B cell (primary cell): ENCODE data around the gene MAMDC4. TPM values are rescaled to one million over a fixed set of nuclear protein-coding genes. Genes with fewer than 3 reads are reported as not detected.
A peak's percentile ranks its signal among the peaks of the same experiment; 100 is the strongest.

Source experiments
- ATAC-seq: fragments of 200-7000 bp; cut with Tn5 transposase; one replicate; pipeline ENCODE4 v1.10.0; 2021; ENCODE audit warnings: low read depth, mild to moderate bottlenecking, moderate number of reproducible peaks, moderate library complexity
- CTCF ChIA-PET: fragments of 350-600 bp; sonication (Branson Sonifier 250); formaldehyde crosslinking; loops from one replicate; lab custom pipeline; 2021; ENCODE audit warnings: antibody characterized with exemption, inconsistent platforms; lab: Charles Lee
- POLR2A ChIA-PET: fragments of 350-600 bp; sonication (Branson Sonifier 250); formaldehyde crosslinking; loops from one replicate; lab custom pipeline; 2021; ENCODE audit warnings: antibody characterized with exemption; lab: Charles Lee
- DNase-seq: peaks from one replicate; pipeline ENCODE4 v3.0.0; 2013
- H2AFZ ChIP-seq: 2 replicates; pipeline ENCODE4 v1.6.1; 2012; ENCODE audit warnings: mild to moderate bottlenecking, low read depth, low read length; ENCODE audit not compliant: insufficient read depth, poor library complexity, severe bottlenecking
- H3K27ac ChIP-seq, 2 donors: 1 replicate in 1 of 2; 2 replicates in 1 of 2; pipeline ENCODE4 v1.5.1; 2012 to 2013; ENCODE audit warnings: low read length in 2 of 2, mild to moderate bottlenecking in 2 of 2, moderate library complexity in 1 of 2
- H3K27me3 ChIP-seq, 4 experiments: fragments of 200-600 bp in 1 of 4; sonication (generic) in 1 of 4; replicated peaks in 1 of 4; 1 replicate in 2 of 4; 2 replicates in 2 of 4; pipeline versions ENCODE4 v1.6.1 to v1.7.0; 2013 to 2016; ENCODE audit warnings: low read length in 3 of 4, mild to moderate bottlenecking in 2 of 4, mixed read lengths in 1 of 4, moderate library complexity in 1 of 4; ENCODE audit not compliant: insufficient read depth in 4 of 4, control insufficient read depth in 3 of 4; ENCODE audit errors: control extremely low read depth in 1 of 4
- H3K36me3 ChIP-seq, 2 experiments: replicated peaks in 1 of 2; 1 replicate in 1 of 2; 2 replicates in 1 of 2; pipeline versions ENCODE4 v1.6.1 to v1.7.1; 2013; ENCODE audit warnings: low read length in 1 of 2; ENCODE audit not compliant: insufficient read depth in 2 of 2, control insufficient read depth in 1 of 2; ENCODE audit errors: control extremely low read depth in 1 of 2, extremely low read depth in 1 of 2
- H3K4me1 ChIP-seq, 2 donors: fragments of 200-600 bp in 1 of 2; sonication (generic) in 1 of 2; 1 replicate in 1 of 2; 2 replicates in 1 of 2; pipeline versions ENCODE4 v1.5.1 to v1.6.1; 2013 to 2017; ENCODE audit warnings: low read length in 2 of 2; ENCODE audit not compliant: control insufficient read depth in 2 of 2, insufficient read depth in 2 of 2
- H3K4me2 ChIP-seq: replicated peaks from 2 replicates; pipeline ENCODE3; 2012; ENCODE audit warnings: mild to moderate bottlenecking, low read depth, low read length; ENCODE audit not compliant: poor library complexity, severe bottlenecking
- H3K4me3 ChIP-seq, 5 experiments: fragments of 200-600 bp in 1 of 5; sonication (generic) in 1 of 5; 1 replicate in 3 of 5; 2 replicates in 2 of 5; pipeline versions ENCODE4 v1.5.1 to v1.7.0; 2011 to 2016; ENCODE audit warnings: low read length in 4 of 5, mild to moderate bottlenecking in 4 of 5, low read depth in 2 of 5, control low read depth in 1 of 5, moderate library complexity in 1 of 5; ENCODE audit not compliant: insufficient read depth in 1 of 5; ENCODE audit errors: control extremely low read depth in 1 of 5, extremely low read depth in 1 of 5
- H3K79me2 ChIP-seq: fragments of 200-600 bp; sonication (generic); one replicate; pipeline ENCODE4 v1.6.0; 2016; ENCODE audit warnings: low read length; ENCODE audit not compliant: control insufficient read depth, insufficient read depth
- H3K9ac ChIP-seq: fragments of 200-600 bp; sonication (generic); 2 replicates; pipeline ENCODE4 v1.6.1; 2017; ENCODE audit warnings: mild to moderate bottlenecking, low read length, moderate library complexity
- H3K9me3 ChIP-seq, 3 donors: one replicate each; pipeline versions ENCODE4 v1.6.1 to v1.7.1; 2013; ENCODE audit warnings: low read length in 2 of 3; ENCODE audit not compliant: control insufficient read depth in 2 of 3, insufficient read depth in 1 of 3; ENCODE audit errors: control extremely low read depth in 1 of 3
- H4K20me1 ChIP-seq: 2 replicates; pipeline ENCODE4 v1.6.0; 2012; ENCODE audit warnings: mild to moderate bottlenecking, low read length; ENCODE audit not compliant: insufficient read depth, control insufficient read depth, poor library complexity, severe bottlenecking
- H3K27ac Mint-ChIP-seq: one replicate; pipeline ENCODE4 v1.8.0; 2021; ENCODE audit warnings: mixed read lengths
- H3K27me3 Mint-ChIP-seq: one replicate; pipeline ENCODE4 v1.8.0; 2021; ENCODE audit warnings: mixed read lengths
- H3K4me1 Mint-ChIP-seq: one replicate; pipeline ENCODE4 v1.8.0; 2021; ENCODE audit warnings: mixed read lengths
- H3K4me3 Mint-ChIP-seq: one replicate; pipeline ENCODE4 v1.8.0; 2021; ENCODE audit warnings: mixed read lengths
- H3K9me3 Mint-ChIP-seq: one replicate; pipeline ENCODE4 v1.8.0; 2022; ENCODE audit warnings: mixed read lengths; ENCODE audit not compliant: insufficient read depth
- EZH2 ChIP-seq: IDR thresholded peaks from 2 replicates; pipeline ENCODE4 v1.6.1; 2012; ENCODE audit warnings: borderline replicate concordance, low read depth, mild to moderate bottlenecking, moderate library complexity, low read length; ENCODE audit not compliant: insufficient read depth, poor library complexity, severe bottlenecking
- WGBS: methylation state at CpG from one replicate; pipeline ENCODE4 v1.1.5; 2013; ENCODE audit warnings: missing lambda C conversion rate; ENCODE audit not compliant: insufficient coverage; 5-methylcytosine and 5-hydroxymethylcytosine counted together
- intact Hi-C: fragments of 100-400 bp; cut with micrococcal nuclease; formaldehyde crosslinking; loops from one replicate; pipeline ENCODE4 v1.10.0; 2022
- polyA plus RNA-seq: library from polyadenylated mRNA; depleted of rRNA; stranded (reverse); fragments of >200 nt; gene quantifications from 2 replicates; pipeline ENCODE4 v1.2.3, GENCODE V29; 2012
- total RNA-seq, 2 donors: library from RNA; stranded (reverse); fragments of 120-200 nt in 1 of 2; gene quantifications; 1 replicate in 1 of 2; 2 replicates in 1 of 2; pipeline versions ENCODE4 v1.2.3 to v1.2.4, GENCODE V29; 2013 to 2022
- TF ChIP-seq, protein P1 (sequence below): fragments of 200-600 bp; IDR thresholded peaks from one replicate; pipeline ENCODE4 v1.8.0; 2022; ENCODE audit warnings: antibody characterized with exemption, mild to moderate bottlenecking

The MAMDC4 gene
- total and polyA plus RNA-seq, 2 donors (not counting 1 experiment from before 2014, with no cell fraction given) = 5.4 to 6.8 TPM

DNA sequence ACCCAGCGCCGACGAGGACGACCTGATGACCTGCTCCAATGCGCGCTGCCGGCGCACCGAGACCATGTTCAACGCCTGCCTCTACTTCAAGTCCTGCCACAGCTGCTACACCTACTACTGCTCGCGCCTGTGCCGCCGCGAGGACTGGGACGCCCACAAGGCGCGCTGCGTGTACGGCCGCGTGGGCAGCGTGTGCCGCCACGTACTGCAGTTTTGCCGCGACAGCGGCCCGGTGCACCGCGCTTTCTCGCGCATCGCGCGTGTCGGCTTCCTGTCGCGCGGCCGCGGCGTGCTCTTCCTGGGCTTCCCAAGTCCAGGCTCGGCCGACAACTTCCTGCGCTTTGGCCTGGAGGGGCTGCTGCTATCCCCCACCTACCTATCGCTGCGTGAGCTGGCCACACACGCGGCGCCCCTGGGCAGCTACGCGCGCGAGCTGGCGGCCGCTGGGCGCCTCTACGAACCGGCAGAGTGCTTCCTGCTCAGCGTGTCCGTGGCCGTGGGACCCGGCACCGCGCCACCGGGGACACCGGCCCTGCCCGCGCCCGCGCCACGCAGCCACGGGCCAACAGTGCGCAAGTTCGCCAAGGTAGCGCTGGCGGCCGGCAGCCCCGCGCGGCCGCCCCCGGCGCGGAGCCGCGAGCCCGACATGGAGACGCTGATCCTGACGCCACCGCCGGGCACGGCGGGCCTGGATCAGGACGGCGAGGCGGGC, 5.6 kb upstream of the MAMDC4 start:
- H3K27me3 Mint-ChIP-seq = peaks cover 7% of the 10 kb centered on the region
- H3K4me1 Mint-ChIP-seq = peaks cover 31% of the 10 kb centered on the region
- Histone ChIP-seq H4K20me1 (peaks cover 36% of the 10 kb centered on the region), H3K4me1 (peaks cover 49 to 57% of the 10 kb centered on the region in 2 donors), H3K36me3 (peaks cover 0 to 4% of the 10 kb centered on the region in 2 experiments), H3K79me2 (peaks cover 2% of the 10 kb centered on the region), H3K9ac (no peak overlapping the region), H3K9me3 (peaks cover 0 to 25% (median 0%) of the 10 kb centered on the region in 3 donors), H3K4me3 (peak overlapping the region in 1 of 5 experiments; percentile 14), H3K27ac (no peak overlapping the region), H3K27me3 (peaks cover 0 to 39% (median 12%) of the 10 kb centered on the region in 4 experiments), H2AFZ (no peak overlapping the region), H3K4me2 (peak overlapping the region; percentile 99)
- ChIA-PET CTCF (interaction anchor here (1.0 kb wide), 1 partner anchor 97 kb away, joined by 3 read pairs; the partner anchor contains the start of gene FBXW5), POLR2A (no interaction called here)
- H3K9me3 Mint-ChIP-seq = no peaks in the 10 kb centered on the region
- H3K27ac Mint-ChIP-seq = peak overlapping the region; percentile 46
- intact Hi-C loops = loop anchor here (5.0 kb wide), 1 partner anchor 56 kb away; no protein-coding TSS in a partner anchor
- DNase-seq (peak; percentile 55), ATAC-seq (no peak)
- TF ChIP-seq, protein P1, sequence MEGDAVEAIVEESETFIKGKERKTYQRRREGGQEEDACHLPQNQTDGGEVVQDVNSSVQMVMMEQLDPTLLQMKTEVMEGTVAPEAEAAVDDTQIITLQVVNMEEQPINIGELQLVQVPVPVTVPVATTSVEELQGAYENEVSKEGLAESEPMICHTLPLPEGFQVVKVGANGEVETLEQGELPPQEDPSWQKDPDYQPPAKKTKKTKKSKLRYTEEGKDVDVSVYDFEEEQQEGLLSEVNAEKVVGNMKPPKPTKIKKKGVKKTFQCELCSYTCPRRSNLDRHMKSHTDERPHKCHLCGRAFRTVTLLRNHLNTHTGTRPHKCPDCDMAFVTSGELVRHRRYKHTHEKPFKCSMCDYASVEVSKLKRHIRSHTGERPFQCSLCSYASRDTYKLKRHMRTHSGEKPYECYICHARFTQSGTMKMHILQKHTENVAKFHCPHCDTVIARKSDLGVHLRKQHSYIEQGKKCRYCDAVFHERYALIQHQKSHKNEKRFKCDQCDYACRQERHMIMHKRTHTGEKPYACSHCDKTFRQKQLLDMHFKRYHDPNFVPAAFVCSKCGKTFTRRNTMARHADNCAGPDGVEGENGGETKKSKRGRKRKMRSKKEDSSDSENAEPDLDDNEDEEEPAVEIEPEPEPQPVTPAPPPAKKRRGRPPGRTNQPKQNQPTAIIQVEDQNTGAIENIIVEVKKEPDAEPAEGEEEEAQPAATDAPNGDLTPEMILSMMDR = no peak
- TF ChIP-seq EZH2 = peak; percentile 70
- 10% methylated on average over 98 of the region's 98 CpGs for WGBS
- peak overlapping the region; percentile 29 for H3K4me3 Mint-ChIP-seq
